22Rv1 (cell line): Measurements from ENCODE around the gene TRPV2.

Source experiments
- H3K27ac ChIP-seq: fragments of 450-650 bp; 2 replicates; pipeline ENCODE4 v1.5.1; 2017
- ZFX ChIP-seq: fragments of 450-650 bp; IDR thresholded peaks from 2 replicates; pipeline ENCODE4 v1.6.1; 2017; ENCODE audit warnings: antibody characterized with exemption, borderline replicate concordance
- TF ChIP-seq, protein P1 (sequence below): fragments of 450-650 bp; IDR thresholded peaks from 2 replicates; pipeline ENCODE4 v1.5.1; 2017; ENCODE audit warnings: mild to moderate bottlenecking

TRPV2 gene

DNA sequence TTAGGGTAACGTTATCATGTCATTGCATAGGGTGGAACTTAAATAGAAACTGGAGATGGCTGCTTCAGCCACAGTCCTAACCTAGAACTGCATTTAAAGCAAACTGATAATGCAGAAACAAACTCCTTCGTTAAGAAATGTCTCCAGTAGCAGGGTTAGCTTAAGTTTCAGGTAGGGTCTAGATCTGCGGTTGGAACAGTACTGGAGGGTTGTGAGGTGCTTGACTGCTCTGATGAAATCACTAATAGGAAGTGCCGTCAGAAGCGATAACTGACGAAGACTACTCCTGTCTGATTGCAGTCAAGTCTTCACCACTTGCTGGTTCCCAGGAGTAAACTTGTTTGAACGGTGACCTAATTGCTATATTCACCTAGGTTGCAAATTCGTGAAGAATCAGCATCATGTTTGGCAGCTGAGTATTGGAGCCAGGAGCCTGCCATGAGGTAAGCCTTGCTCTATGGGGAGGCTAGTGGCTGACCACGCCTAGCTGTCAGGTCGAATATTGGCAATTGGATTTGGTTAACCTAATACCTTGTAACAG is 24.5 kb downstream of the TRPV2 start:
- TF ChIP-seq, protein P1, sequence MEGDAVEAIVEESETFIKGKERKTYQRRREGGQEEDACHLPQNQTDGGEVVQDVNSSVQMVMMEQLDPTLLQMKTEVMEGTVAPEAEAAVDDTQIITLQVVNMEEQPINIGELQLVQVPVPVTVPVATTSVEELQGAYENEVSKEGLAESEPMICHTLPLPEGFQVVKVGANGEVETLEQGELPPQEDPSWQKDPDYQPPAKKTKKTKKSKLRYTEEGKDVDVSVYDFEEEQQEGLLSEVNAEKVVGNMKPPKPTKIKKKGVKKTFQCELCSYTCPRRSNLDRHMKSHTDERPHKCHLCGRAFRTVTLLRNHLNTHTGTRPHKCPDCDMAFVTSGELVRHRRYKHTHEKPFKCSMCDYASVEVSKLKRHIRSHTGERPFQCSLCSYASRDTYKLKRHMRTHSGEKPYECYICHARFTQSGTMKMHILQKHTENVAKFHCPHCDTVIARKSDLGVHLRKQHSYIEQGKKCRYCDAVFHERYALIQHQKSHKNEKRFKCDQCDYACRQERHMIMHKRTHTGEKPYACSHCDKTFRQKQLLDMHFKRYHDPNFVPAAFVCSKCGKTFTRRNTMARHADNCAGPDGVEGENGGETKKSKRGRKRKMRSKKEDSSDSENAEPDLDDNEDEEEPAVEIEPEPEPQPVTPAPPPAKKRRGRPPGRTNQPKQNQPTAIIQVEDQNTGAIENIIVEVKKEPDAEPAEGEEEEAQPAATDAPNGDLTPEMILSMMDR = no peak
- TF ChIP-seq ZFX = no peak
- H3K27ac ChIP-seq = peak overlapping the region; percentile 91

DNA sequence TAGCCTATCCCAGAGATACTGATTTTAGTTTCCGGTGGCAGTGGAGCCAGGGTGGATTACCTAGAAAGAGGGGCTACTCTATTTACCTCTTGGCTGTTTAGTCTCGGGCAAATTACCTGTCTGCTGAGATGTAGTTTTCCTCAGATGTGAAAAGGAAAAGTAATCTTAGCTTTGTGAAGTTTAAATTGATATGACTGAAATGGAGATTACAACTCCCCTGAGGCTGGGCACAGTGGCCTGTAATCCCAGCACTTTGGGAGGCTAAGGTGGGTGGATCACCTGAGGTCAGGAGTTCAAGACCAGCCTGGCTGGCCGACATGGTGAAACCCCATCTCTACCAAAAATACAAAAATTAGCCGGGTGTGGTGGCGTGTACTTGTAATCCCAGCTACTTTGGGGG is 25.0 kb downstream of the TRPV2 start:
- peak overlapping the region; percentile 91 for H3K27ac ChIP-seq

DNA sequence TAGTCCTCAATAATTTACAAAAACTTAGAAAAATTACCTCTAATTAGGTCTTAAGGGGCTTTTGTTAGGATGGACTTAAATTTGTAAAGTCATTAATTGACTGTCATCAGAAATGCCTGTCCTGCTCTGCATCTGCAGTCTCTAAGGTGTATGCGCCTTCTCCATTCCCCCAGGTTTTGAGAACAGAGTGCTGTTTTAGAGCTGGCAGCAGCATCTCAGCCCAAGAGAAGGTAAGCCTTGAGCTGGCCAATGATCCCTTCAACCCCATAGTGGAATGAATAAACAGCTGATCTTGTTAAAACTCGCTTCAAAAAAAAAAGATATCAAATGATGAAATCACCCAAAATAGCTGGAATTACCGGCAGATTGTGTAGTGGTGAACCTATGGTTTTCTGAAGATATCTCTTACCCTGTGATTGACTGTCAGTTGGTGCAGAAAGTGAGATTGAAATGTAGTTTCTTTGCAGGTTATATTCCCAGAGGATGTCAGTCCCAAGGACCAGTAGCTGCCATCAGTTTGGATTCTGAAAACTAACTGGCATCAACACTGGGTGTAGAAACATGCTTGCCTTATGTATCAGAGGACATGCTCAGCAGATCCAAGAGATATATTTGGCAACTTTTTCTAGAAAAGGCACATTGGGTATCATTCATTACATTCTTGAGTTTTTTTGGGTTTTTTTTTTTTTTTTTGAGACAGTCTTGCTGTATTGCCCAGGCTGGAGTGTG is 25.7 kb downstream of the TRPV2 start:
- no peak for TF ChIP-seq ZFX
- TF ChIP-seq, protein P1 = no peak
- peak overlapping the region; percentile 91 for H3K27ac ChIP-seq

DNA sequence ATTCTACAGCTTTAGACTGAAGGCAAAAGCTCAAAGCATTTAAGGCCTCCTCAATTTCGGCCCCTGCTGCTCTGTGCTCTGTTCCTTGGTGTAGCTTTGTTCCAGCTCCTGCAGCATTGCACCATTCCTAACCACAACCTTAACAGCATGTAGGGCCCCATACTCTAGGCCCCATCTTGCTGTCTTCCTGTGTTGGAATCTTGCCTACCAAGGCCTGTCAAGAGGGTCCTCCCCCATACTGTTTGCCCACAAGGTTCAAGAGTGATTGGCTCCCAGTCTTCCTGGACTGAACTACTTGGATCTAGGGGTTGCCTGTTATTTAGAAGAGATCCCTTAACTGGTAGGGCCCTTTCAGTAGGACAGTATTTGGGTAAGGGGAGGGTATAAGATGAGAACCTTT is 26.8 kb downstream of the TRPV2 start:
- peak overlapping the region; percentile 91 for H3K27ac ChIP-seq
- TF ChIP-seq ZFX = no peak
- TF ChIP-seq, protein P1 = no peak

DNA sequence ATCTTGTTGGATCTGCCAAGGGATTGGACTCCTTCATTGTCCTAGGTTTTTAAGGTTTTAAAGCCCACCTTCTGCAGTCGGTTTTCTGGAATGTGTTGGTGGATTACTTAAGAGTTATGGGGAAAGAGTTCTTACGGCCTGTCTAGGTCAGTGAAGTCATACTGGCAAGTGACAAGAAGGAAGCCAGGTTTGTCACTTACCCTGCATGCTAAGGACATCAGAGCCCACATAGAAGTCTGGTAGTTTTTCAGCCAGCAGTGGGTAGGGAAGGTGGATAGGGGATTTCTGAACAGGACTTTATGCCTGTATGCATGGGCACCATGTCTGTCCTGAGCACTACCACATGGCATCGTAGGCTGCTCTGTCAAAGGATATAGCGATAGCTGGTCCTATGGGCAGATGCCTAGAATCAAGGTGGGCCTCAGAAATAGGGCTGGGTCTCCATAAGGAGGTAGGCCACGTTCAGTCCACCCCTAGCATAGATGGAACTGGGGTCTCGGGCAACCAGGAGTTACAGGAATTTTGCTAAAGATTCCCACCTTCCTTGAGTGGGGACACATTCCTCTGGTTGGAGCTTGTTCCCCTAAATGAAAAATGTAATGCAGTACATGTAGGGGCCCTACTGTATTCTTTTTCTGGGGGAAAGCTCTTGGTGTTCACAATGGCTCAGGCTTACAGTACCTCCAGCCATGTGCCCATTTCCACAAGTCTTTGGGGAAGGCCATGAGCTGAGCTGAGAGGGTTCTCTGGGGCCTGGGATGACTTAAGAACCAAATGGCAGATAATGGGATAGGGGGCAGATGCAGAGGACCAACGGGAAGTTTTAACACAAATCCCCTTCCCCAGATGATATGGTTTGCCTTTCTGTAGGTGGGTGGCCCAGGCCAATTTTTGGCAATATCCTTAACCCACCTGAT is 27.5 kb downstream of the TRPV2 start:
- H3K27ac ChIP-seq = peak overlapping the region; percentile 91
- no peak for TF ChIP-seq ZFX
- TF ChIP-seq, protein P1 = no peak

DNA sequence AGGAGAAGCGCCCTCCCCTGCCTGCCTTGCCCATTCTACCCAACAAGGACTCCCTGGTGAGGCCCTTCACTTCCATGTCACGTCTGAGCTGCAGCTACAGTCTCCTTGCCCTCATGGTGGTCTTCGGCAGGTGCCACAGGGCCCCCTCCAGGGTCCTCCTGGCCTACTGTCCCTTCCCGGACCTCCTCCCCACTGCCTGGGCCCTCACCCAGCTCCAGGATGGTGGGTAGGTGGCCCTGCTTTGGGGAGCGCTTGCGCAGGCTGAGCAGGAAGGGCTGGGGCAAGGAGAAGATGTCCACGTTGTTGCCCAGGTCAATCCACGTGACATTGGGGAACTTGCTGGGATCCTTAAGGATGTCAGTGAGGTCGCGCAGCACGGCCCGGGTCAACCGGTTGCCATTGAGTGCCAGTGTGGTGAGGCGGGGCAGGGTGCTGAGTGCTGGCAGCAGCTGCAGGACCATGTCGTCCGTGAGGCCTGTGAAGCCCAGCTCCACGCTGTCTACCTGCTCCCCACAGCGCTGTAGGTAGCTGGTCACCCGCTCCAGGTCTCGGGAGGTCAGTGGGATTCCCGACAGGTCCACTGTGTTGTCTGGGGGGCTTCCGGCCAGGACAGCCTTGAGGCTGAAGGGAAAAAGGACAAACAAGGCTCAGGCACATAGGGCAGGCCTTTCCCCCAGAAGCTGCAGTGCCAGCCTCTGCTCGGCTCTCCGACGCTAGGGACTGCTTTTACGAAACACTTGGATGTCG is 28.3 kb downstream of the TRPV2 start:
- no peak for TF ChIP-seq ZFX
- TF ChIP-seq, protein P1 = no peak
- H3K27ac ChIP-seq = peak overlapping the region; percentile 91

DNA sequence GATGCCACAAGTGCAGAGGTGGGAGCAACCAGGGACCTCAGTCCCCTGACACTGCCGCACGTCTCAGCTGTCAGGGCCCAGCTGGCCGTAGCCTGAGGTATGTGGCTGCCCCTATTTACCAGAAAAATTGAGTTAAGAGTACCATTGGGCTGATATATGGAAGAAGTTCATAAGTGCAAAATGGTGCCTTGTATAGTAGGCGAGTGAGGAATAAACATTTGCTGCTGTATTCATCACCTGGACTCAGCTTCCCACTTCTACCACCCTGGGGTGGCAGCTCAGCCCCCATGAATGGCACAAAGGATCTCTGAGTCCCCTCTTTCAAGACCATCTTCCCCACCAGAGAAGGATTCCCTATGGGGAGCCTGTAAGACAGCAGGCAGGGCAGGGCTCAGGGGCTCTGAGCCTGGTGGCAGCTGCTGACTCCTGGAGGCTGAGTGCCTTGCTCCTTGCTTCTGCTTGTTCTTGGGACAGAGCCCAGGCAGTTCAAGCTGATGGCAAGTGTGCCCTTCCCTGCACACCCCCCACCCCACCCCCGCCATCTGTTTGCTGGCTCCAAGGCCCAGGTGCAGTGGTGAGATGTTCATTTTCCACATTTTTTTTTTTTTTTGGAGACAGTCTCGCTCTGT is 29.0 kb downstream of the TRPV2 start:
- peak overlapping the region; percentile 91 for H3K27ac ChIP-seq
- no peak for TF ChIP-seq ZFX
- TF ChIP-seq, protein P1 = no peak
